VCaP (cell line): Measurements from ENCODE around the gene KLHL3.

Experiments used
- H3K27ac ChIP-seq: fragments of 450-650 bp; 2 replicates; pipeline ENCODE4 v1.5.1; 2017
- CTCF ChIP-seq: fragments of 450-650 bp; conservative IDR thresholded peaks from 2 replicates; pipeline ENCODE4 v1.5.1; 2017; ENCODE audit warnings: mild to moderate bottlenecking, moderate library complexity

Gene KLHL3

GRCh38 chr5:137607771-137608170, 128.1 kb downstream of the KLHL3 start:
- TF ChIP-seq CTCF, result no peak
- no peak overlapping the region for H3K27ac ChIP-seq

- H3K27ac ChIP-seq, result peak overlapping the region; percentile 79
- TF ChIP-seq CTCF, result no peak
These were observed 129.5 kb downstream of the KLHL3 start for GRCh38 chr5:137606401-137606800.

GRCh38 chr5:137605411-137605810, 130.5 kb downstream of the KLHL3 start:
- TF ChIP-seq CTCF, result peak; percentile 86
- peak overlapping the region; percentile 79 for H3K27ac ChIP-seq

- peak overlapping the region; percentile 79 for H3K27ac ChIP-seq
- no peak for TF ChIP-seq CTCF
These were observed 131.4 kb downstream of the KLHL3 start for GRCh38 chr5:137604348-137605095.

- TF ChIP-seq CTCF, result no peak
These were observed 132.0 kb downstream of the KLHL3 start for GRCh38 chr5:137603891-137604290.

GRCh38 chr5:137603356-137603755, 132.5 kb downstream of the KLHL3 start:
- no peak for TF ChIP-seq CTCF
- H3K27ac ChIP-seq, result no peak overlapping the region

More at GRCh38 chr5:137603891-137604290, 132.0 kb downstream of the KLHL3 start:
- peak overlapping the region; percentile 79 for H3K27ac ChIP-seq

GRCh38 chr5:137602721-137603273, 133.1 kb downstream of the KLHL3 start:
- H3K27ac ChIP-seq, result no peak overlapping the region
- TF ChIP-seq CTCF, result no peak
